CD4-positive, alpha-beta T cell treated with Interleukin-15 for 4 hours (primary cell): ENCODE measurements around the gene GPR107.

Experiments used
- DNase-seq: peaks from one replicate; pipeline ENCODE4 v3.0.0-alpha.2; 2020; ENCODE audit warnings: low spot score

GPR107 gene

DNA sequence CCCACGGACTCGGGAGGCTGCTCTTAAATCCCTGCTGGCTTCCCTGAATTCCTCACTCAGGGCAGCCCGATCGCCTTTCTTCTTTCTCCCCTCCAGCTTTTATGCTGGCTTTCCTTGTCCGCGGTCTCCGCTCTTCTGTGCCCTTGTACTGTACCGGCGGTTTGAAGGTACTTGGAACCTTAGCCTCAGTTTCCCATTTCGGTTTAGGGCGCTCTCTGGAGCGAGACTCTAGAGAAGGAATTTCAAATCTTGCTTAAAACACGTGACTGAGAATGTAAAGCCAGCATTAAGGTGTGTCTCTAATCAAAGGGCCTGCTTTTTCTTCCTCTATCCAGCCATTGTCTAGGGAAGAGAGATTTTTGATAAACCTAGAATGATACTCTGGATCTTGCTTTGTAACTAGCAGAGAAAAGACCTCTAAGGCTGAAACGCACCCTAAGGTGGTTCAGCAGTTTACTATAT is 650 bp downstream of the GPR107 start:
- DNase-seq, result no peak

DNA sequence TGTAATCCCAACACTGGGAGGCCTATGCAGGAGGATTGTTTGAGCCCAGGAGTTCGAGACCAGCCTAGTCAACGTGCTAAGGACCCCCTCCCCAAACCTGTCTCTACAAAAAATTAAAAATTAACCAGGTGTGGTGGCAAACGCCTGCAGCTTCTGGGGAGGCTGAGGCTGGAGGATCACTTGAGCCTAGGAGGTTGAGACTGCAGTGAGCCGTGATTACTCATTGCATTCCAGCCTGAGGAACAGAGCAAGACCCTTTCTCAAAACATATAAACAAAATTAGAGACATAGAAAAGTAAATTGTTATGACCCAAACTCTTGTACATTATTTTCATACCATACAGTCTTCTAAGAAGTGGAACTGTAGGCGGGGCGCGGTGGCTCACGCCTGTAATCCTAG is 1.1 kb downstream of the GPR107 start:
- no peak for DNase-seq

- DNase-seq, result no peak
Observed at GRCh38 chr9:130058154-130058553, 4.4 kb downstream of the GPR107 start.

DNA sequence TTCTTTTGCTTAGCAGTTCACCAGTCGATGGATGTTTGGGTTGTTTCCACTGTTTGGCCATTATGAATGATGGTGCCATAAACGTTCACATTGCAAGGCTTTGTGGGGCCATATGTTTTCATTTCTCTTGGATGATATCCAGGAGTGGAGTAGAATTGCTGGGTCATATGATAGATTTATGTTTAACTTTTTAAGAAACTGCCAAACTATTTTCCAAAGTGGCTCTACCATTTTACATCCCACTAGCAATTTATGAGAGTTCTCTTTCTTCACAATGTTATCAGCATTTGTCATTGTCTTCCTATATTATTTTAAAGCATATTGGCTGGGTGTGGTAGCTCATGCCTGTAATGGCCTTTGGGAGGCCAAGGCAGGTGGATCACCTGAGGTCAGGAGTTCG is 5.2 kb downstream of the GPR107 start:
- DNase-seq, result no peak

DNA sequence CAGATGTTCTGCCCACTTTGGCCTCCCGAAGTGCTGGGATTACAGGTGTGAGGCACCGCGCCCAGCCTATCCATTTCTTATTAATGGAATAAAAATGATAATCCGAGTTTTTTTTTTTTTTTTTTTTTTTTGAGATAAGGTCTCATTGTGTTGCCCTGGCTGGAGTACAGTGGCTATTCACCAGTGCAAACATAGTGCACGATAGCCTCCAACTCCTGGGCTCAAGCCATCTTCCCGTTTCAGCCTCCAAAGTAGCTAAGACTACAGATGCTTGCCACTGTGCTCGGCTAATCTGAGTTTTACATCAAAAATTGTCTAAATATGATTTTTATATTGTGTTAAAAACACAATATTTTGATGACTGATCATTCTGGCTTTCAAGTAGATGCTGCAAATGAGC is 6.6 kb downstream of the GPR107 start:
- DNase-seq, result no peak

- DNase-seq, result no peak
Observed at GRCh38 chr9:130062750-130063149, 9.0 kb downstream of the GPR107 start.

- DNase-seq, result no peak
Observed at GRCh38 chr9:130064621-130065020, 10.9 kb downstream of the GPR107 start.

GRCh38 chr9:130069048-130069447 is 15.3 kb downstream of the GPR107 start:
- no peak for DNase-seq

DNA sequence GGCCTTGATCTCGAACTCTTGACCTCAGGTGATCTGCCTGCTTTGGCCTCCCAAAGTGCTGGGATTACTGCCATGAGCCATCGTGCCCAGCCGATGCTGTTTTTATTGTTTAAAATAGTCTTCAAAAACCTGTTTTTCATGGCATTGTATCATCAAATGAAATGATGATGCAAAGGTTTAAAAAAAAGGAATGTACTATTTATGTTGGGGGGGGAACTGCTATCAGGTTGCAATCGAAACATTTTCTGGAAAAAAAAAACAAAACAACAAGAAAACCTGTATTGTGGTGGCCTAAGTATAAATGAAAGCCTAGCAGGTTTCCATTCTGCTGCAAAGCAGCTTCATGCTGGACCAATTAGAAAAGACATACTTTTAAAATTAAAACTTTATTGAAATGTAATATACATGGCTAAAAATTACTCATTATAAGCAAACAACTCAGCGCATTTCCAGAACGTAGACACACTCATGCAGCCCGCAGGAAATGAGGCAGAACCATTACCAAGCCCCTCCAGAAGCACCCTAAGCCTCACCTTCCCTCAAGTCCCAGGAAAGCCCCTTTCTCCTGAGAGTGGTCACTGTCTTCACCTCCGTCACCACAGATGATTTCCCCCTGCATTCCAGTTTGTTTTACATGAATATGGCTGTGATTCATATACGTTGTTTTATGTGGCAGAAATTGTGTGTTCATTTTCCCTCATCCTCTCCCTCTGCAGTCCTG is 19.0 kb downstream of the GPR107 start:
- no peak for DNase-seq

- DNase-seq, result no peak
Observed at GRCh38 chr9:130073373-130073772, 19.7 kb downstream of the GPR107 start.

- no peak for DNase-seq
Observed at GRCh38 chr9:130078547-130078946, 24.8 kb downstream of the GPR107 start.

- no peak for DNase-seq
Observed at GRCh38 chr9:130084337-130084736, 30.6 kb downstream of the GPR107 start.

GRCh38 chr9:130088051-130088450 is 34.3 kb downstream of the GPR107 start:
- DNase-seq, result no peak

DNA sequence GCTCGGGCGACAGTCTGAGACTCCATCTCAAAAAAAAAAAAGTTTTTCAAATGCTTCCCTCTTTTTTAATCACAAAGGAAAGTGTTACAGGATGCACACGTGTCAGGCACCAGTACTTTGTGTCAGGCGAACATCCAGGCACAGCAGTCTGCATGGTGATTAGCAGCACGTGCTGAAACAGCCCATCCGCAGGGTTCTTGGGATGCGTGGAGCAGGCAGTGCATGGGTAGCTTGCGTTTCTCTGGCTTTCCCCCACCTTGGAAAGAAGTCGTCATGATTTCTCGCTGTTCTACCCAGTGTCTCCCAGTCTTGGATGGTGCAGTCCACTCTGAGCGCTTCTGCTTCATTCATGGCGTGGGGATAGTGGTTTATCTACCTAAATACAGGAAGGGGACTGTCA is 35.4 kb downstream of the GPR107 start:
- no peak for DNase-seq

DNA sequence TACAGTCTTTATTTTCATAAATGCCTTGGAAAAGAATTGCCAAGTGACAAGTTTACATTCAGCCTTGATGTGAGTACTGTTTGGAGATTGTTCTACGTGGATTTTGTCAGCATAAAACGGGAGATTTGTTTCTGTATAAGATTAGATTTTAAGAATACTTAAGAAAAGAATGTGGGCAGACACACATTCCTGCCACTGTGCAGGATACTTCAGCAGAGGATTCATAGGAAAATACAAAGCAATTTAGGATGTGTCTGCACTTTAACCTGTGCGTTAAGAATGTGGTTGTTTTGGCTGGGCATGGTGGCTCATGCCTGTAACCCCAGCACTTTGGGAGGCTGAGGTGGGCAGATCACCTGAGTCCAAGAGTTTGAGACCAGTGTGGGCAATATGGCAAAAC is 37.2 kb downstream of the GPR107 start:
- no peak for DNase-seq

DNA sequence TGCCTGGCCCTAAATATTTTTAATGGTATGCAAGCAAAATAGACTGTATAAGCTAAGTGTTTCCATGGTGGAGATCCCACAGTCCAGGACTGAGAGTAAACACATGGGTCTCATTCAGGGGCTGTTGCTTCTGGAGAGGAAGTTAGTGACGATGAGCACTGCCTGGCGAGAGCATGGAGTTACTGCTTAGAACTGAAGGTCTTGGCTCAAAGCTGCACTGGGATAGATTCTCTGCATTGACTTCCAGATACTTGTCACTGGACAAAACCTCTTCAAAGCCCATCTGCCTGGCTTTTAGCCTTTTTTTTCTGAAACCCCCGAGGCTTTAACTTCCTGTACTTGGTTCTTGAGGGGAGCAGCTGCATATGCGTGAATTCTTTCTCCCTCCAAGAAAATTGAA is 39.2 kb downstream of the GPR107 start:
- DNase-seq, result no peak

GRCh38 chr9:130095872-130096271 is 42.2 kb downstream of the GPR107 start:
- DNase-seq, result no peak

- no peak for DNase-seq
Observed at GRCh38 chr9:130100681-130101080, 47.0 kb downstream of the GPR107 start.

- DNase-seq, result no peak
Observed at GRCh38 chr9:130101915-130102314, 48.2 kb downstream of the GPR107 start.

DNA sequence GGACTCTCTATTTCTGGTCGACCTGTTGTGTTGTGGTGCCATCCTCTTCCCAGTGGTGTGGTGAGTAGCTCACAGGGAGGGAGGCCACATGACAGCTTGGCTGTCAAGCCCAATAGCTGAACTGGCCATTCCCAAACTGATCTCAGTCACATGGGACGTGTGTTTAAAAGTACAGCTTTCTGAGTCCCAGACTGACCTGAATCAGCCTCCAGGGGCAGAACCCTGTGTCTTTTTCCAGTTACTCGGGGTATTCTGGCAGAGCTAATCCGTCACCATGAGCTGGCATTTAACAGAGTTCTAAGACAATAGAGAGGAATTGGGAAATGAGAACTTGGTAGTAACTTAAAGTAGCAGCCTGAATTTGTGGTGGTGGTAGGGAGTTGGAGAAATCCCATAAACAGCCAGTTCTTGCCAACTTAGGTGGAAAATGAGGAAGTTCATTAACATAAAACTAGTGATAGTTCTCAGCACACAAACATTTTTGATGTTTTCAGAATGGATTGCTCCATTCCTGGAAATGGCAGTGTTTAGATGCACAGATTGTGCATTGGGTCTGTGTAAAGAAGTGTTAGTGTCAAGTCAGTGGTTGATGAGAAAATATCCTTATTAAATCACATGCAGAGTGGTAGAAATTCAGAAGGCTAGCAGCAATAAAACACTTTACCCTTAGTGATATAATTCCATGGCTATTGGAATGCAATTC is 50.9 kb downstream of the GPR107 start:
- no peak for DNase-seq

DNA sequence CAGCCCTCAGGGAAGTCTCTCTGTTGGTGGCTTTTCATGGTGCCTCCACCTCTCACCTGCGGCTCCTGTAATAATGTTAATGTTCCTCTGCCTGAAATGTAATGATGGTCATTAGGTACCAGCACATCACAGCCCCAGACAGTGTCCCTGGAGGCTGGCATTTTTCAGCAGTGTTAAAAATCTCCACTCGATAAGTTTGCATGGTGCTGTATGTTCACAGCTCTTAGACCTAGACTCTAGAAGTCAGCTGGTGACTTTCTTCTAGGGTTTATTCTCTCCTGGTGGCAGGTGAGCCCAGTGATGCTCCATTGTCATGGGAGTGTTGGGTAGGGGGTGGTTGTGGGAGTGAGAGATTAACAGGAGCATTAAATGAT is 53.1 kb downstream of the GPR107 start:
- no peak for DNase-seq

- DNase-seq, result peak; percentile 84
Observed at GRCh38 chr9:130107234-130107861, 53.6 kb downstream of the GPR107 start.

DNA sequence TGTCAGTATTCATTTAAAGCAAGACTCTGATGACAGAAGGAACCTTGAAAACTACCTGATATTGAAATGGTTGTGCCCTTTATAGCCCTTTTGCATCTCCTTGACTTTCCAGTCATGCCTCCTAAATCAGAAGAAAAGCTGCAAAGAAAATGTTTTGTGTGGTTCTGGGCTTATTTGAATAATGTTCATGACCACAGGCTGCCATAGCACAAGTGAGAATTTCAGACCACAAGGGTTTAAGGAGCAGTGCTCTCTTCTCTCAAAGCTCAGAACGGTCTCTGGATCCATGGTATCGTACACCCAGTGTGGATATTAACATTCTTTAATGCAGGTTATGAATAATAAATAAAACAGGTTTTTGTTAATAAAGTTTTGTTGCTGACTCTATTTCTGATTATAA is 54.2 kb downstream of the GPR107 start:
- DNase-seq, result no peak
